GM18520 (cell line): ENCODE data around the gene CARS2.
"Not testable (repeated sequence)": the region's sequence is repeated elsewhere in the genome, so short reads cannot be mapped to it uniquely, and the experiment has no call there.

Source experiments
- ATAC-seq: cut with Tn5 transposase; IDR thresholded peaks from one replicate; pipeline ENCODE4 v1.9.1; 2021; ENCODE audit not compliant: unreplicated experiment

CARS2 gene

DNA sequence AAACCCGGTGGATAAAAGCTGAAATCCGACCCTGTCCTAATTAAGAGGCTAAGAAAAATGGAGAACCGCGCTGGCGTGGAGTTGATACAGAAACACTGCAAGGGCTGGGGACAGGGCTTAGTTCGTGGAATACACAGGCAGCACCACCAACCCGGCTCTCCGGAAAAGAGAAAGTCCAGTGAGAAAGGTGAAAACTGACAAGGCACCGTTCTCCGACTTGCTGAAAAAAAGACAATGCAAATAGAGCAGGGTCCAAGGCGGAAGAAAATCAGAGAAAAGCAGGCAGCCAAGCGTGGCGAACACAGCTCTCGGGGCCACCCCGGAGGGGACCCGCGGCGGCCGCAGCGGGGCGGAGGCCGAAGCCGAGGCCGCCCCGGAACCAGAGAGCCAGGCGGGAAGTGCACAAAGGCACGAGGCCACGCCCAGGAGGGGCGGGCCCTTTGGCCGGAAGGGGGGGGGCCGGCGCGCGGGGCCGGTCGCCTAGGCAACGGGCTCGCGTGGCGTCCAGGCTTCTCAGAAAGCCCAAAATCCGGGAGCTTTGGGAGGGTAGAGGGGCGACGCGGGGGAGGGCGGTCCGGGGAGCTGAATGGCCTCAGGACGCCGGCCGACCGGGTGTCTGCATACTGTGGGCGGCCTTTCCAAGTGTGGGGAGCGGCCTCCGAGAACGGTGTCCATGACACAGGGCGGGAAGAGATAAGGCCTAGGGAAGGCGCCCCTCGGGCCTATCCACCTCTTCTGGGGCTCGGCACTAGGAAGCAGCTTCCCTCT is 6.3 kb upstream of the CARS2 start:
- peak; percentile 16 for ATAC-seq

DNA sequence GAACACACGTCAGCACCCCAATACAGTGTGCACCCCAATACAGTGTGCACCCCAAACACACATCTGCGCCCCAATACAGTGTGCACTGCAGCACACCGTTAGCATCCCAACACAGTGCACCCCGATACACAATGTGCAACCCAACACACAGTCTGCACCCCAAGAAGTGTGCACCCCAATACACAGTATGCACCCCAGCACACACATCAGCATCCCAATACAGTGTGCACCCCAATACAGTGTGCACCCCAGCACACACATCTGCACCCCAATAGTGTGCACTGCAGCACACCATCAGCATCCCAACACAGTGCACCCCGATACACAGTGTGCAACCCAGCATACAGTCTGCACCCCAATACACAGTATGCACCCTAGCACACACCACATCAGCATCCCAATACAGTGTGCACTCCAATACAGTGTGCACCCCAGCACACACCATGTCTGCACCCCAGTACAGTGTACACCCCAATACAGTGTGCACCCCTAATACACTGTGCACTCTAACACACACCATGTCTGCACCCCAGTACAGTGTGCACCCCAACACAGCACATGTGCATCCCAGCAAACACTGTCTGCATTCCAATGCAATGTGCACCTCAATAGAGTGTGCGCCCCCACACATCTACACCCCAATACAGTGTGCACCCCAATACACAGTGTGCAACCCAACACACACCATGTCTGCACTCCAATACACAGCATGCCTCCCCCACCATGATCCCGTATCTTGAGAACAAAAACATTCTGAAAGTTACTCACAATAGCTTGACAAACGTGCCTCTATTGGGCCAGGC is 855 bp upstream of the CARS2 start:
- no peak for ATAC-seq

DNA sequence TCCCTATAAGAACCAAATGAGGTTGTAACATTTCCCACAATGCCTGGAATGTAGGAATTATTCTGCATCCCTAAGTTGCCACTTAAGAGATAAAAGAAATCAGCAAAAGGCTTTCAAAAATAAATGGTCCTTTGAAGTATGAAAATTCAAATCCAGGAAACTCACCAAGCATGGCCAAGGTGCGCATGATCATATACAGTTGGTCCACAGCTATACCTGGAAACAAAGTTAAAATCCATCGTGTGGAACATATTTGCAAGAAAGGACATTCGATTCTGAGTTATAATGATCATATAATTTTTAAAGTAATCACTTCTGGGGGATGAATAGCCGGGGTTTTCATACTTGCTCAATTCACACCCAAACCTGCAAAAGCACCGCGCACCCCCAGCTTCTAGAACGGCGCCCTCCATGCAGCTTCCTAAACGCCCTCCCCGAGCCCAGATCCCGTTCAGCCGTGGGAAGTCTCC is 525 bp downstream of the CARS2 start:
- ATAC-seq = no peak

DNA sequence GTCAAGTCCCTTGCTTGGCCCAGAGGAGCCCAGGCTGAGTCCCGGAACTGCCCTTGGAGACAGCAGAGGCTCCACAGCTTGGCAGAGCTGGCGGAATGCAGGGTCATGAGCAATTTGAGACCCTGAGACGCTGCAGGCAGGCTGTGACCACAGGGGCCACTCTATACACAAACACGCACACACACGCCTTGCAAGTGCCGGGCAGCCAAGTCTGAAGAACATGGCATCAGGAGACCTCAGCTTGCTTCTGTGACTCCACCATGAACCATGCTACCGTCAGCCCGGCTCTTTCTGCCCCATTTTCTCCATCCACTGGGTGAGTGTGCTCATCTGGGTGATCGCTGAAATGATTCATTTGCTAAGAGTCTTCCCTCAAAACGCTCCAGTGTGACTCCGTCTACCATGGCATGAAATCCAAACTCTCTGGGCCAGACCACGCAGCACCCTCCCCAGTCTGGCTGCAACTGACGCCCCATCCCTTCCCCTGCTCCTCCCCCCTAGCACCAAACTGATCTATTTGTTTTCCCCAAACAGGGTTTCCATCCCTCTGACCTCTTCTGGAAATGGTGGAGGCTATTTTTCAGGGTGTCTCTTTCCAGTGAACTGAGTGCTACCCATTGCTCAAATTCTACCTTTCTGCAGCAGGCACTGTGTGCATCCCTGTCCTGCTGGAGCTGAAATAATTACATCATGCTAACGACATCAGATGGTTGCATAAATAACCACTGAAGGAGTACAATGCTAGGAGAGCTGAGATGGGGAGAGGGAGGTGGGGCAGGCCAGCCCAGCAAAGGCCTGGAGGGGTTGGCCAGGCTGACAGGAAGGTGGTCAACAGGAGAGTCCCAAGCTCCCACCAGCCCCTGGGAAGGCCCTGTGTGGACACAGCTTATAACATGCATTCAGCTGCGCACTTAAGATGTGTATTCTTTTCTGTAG is 3.1 kb downstream of the CARS2 start:
- no peak for ATAC-seq

DNA sequence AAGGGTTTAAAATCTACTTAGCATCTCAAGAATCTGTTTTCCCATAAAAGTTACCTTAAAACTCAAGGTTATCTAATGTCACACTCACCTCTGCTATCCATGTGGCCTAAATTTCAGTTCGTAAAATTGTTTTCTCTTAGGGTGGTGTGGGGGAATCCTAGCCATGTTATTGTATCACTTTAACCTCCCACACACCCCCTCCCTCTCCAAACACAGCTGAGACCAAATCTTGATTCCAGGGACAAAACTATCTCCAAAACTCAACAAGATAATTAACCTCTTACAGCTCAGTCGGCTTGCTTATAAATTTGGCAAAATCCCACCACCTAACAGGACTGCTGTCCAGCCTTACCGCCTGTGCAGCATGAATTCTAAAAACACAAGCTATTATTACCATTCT is 3.8 kb downstream of the CARS2 start:
- ATAC-seq = no peak

DNA sequence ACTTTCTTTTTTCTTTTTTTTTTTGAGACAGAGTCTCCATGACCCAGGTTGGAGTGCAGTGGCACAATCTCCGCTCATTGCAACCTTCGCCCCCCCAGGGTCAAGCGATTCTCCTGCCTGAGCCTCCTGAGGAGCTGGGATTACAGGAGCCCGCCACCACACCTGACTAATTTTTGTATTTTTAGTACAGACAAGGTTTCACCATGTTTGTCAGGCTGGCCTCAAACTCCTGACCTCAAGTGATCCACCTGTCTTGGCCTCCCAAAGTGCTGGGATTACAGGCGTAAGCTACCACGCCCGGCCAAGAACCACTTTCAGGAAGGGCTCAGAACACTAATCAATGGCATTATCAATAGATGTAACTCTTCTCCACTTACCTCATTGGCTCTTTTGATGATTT is 4.9 kb downstream of the CARS2 start:
- not testable (repeated sequence) for ATAC-seq

DNA sequence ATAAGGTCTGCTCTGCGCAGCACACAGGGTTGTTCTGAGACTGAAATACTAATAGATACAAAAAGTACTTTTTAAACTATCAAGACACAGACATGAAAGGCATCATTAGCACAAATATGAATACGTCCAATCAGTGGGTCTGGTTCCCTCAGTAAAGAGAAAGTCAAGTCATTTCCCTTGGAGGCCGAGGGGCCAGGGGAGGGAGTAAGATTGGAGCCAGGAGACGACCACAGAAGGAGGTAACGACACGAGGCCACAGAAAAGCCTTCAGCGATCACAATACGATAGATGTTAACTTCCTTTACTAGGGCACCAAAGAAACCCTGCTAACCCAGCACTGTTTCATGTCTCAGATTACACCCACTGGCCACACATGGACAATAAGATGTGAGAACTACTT is 5.3 kb downstream of the CARS2 start:
- ATAC-seq = no peak

DNA sequence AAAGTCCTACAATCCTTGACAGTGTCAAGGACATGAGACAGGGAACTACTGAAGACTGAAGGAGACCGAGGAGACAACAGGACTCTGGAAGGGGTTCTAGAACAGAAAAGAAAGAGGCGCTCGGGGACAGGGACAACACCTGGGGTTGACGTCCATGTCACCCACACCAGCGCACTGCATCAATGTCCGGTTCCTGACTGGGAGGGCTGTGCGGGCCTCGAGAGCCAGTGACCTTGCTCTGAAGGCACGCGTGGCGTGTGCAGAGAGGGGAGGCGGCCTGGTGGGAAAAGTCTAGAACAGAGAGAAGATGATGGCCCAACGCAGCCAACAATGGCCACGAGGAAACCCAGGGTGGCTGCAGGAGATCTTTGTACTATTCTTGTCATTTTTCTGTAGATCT is 5.7 kb downstream of the CARS2 start:
- no peak for ATAC-seq

DNA sequence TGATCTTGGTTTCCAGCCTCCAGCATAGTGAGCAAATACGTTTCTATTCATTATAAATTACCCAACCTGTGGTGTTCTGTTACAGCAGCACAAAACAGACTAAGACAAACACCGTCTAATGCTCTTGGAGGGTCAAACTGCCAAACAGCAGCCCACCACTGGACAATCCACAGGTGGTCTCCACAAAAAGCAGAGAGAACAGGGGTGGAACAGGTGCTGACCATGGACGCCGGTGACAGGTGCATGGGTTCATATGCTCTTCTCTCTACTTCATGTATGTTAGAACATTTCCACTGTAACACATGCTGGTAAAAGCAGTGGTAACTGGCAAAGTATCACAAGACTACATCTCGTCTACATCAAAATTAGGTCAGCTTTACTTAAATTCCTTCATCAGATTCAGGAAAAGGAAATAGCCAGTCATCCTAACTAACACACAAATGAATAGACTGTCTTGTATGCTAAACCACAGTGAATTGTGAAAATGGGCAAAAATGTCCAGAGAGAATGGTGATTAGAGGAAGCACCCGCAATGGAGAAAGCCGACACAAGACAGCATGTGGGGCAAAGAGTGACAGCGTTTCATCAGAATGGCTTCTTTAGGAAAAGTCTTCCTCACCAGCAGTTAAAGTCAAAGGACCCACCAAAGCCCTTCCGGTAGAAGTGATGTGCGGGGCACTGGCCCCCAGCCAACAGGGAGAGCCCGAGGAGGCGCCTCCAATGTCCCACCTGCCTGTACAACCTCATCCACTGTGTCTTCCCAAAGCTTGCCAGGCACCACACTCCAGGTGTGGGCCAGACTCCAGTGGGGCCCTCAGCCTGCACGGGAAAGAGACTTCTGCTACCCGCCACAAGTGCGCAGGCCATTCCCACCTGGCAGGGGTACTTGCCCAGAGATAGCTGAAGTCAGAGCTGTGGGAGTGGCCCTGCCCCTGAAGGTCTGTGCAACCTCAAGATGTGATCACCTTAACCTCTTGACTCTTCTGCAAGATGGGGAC is 6.5 kb downstream of the CARS2 start:
- no peak for ATAC-seq

DNA sequence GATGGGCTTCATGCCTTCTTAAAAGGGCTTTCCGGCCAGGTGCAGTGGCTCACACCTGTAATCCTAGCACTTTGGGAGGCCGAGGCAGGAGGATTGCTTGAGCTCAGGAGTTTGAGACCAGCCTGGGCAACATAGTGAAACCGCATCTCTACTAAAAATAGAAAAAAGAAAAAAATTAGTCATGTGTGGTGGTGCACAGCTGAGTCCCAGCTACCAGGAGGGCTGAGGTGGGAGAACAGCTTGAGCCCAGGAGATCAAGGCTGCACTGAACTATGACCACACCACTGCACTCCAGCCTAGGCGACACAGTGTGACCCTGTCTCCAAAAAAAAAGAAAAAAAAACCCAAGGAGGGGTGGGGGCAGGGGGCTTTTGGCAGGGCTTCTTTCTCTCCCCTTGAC is 7.2 kb downstream of the CARS2 start:
- no peak for ATAC-seq

DNA sequence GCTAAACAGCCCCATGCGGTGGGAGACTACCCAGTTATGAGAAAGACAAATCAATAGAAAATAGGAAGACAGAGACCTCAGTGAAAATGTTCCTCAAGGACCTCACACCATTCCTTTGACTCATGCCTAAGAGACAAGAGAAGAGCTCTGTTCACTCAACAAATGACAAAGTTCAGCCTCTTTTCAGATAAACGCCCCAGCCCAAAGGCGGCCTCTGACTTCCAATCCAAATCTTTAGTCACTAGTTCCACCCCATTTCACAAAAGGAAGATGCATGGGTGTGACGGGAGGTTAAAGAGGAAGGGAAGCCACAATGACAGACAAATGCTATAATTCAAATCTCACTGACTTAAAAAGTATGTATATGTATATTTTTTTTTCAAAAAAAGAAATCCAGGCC is 8.1 kb downstream of the CARS2 start:
- ATAC-seq = no peak

DNA sequence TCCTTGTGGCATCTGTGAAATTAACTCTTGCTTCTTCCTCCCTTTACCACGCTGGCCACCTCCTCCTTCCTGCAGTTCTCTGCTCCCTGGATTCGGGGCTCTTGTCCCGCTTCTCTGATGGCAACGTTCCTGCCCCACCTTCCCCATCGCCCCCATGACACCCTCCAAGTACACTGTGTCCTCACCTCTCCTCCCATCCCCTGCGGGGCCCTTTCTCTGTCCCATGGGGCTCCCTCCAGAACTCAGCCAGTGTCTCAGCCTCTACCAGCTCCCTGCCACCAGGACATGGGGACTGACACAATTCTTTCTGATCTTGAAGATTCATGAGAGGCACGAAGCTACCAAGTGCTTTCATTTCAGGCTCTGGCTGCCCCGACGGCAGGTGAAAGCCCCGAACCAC is 9.1 kb downstream of the CARS2 start:
- no peak for ATAC-seq

DNA sequence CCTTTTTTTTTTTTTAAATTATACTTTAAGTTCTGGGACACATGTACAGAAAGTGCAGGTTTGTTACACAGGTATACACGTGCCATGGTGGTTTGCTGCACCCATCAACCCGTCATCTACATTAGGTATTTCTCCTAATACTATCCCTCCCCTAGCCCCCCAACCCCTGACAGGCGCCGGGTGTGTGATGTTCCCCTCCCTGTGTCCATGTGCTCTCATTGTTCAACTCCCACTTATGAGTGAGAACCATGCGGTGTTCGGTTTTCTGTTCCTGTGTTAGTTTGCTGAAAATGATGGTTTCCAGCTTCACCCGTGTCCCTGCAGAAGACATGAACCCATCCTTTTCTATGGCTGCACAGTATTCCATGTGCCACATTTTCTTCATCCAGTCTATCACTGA is 10.1 kb downstream of the CARS2 start:
- not testable (repeated sequence) for ATAC-seq

DNA sequence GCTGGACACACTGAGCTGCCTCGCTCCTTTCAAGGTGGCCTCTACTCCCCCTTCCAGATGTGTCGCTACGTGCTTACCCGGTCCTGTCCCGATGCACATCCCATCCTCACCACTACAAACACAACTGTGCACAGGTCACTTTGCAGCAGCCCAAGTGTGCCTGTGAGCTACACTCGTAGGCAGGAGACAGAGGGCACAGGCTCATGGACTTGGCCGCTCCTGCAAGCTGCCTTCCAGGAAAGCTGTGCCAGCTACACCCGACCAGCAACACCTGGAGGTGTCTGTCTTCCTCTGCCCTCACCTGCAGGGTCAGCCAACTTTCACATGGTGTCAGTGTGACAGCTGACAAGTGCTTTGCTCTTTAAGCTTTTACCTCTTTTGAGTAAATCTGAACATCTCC is 15.4 kb downstream of the CARS2 start:
- ATAC-seq = no peak

DNA sequence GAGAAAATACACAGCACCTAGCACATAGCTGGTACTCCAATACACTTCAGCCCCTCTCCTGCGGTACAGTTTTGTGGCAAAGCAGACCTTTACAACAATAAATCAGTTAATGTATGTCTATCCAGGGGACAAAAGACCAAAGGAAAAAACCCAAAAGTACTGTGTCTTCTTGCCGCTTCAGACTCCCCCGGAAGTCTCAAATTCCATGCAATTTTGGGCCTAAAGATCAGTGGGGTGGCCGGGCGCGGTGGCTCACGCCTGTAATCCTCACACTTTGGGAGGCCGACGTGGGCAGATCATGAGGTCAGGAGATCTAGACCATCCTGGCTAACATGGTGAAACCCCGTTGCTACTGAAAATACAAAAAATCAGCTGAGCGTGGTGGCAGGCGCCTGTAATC is 16.2 kb downstream of the CARS2 start:
- ATAC-seq = no peak

DNA sequence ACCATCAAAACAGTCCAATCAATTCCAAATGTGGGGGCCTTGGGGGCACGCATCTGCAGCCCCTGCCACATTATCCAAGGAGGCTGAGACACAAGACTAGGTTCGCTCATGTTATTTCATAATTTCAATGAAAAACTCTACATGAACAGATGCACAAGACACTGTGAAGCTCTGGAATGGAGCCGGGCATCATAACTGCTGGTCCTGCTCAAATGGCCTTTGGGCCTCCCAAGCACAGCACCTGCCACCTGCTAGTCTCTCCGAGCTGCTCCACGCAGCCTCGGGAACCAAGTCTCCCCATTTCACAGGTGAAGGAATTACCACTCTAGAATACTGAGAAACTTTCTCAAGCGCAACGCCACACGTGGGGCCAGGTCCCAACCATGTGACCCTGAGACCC is 16.9 kb downstream of the CARS2 start:
- ATAC-seq = no peak

DNA sequence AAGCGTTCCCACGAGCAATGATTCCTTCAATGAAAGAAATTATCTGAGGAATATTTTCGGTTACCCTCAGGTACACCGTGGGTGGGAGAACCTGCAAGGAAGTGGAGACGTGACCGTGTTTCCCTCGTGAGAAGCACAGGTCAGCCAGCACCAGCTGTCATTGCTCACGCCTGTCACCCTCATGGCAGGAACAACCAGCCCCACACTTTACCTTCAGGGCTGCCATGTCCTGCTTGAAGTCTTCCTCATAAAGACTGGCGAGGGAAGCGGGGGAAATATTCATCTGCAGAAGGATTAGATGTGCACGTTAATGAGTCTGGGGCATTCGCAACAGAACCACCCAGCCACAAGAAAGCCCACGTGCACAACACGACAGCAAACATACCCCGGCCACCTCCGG is 18.2 kb downstream of the CARS2 start:
- no peak for ATAC-seq

DNA sequence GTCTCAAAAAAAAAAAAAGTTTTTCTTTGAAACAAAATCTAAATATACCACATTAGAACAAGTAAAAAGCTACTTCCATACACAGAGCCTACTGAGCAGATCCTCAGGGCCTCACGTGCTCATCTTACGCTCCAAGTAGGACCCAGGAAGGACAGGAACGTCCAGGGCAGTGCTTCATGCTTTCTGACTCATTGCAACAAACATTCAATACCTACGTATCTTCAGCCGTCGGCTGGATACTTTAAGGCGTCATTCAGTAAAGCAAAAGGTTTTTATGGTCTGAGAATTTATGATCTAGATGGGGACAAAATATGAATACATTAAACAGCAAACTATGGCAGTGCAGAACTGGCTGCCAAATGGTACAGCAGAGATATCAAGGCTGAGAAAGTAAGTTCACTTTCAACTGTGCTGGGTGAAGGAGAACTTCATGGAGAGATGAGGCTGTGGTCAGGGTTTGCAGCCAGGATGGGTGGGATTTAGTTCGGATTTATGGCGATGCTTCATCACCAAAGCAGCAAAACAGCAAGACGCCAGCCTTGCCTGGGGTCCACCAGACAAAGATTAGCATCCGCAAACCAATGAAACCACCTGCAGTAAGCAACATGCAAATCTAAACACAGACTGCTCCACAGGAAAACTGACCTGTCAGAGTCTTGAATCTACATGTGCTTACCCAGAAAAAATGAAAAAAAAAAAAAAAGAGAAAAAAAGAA is 20.5 kb downstream of the CARS2 start:
- ATAC-seq = no peak

DNA sequence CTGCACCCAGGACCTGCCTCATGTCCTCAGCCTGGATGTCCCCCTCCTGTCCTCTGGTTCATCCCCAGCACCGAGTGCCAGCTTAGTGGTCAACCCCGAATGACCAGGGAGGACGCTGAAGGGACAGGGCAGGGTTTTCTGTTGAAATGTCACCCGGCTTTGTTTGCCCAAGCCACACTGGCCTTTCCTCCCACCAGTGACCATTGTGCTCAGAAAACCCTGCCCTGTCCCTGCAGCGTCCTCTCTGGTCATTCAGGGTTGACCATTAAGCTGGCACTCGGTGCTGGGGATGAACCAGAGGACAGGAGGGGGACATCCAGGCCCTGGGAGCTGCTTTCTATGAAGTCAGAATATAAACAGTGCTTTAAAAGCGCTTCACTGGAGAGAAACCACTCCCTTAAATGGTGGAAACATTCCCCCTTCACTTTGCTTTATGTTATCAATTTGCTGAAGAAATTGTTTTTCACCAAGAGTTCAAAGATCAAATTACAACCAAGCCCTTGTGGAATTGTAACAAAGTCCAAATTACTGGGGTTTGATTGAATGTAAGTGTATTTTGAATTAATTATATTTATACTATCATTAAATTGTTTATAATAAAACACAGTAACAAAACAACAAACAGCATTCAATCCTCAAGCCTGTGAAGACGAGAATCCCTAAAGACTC is 21.4 kb downstream of the CARS2 start:
- no peak for ATAC-seq
